ENCODE results near the gene CYP27C1.

GRCh38 chr2:127193164-127193966, 26.7 kb downstream of the CYP27C1 start:
- no peak for TF ChIP-seq CTCF (IDR thresholded peaks at IDR 0.05; ENCODE audit: low read depth, low read length)
- TF ChIP-seq EZH2phosphoT487 (IDR thresholded peaks at IDR 0.05; ENCODE audit: low read depth), result no peak
